Mesendoderm (in vitro differentiated cells): Measurements from ENCODE around the gene ECSCR.

ENCODE experiments used
- DNase-seq: peaks from one replicate; pipeline ENCODE4 v3.0.0; 2013
- H2AK5ac ChIP-seq: 2 replicates; pipeline ENCODE4 v1.6.1; 2013; ENCODE audit warnings: low read length, inconsistent platforms
- H2BK120ac ChIP-seq: 2 replicates; pipeline ENCODE4 v1.6.1; 2013; ENCODE audit warnings: low read depth, mild to moderate bottlenecking, low read length, moderate library complexity, mixed read lengths
- H2BK15ac ChIP-seq: replicated peaks from 2 replicates; pipeline ENCODE4 v1.6.1; 2013; ENCODE audit warnings: low read depth, mild to moderate bottlenecking, moderate library complexity
- H2BK5ac ChIP-seq: 2 replicates; pipeline ENCODE4 v1.6.1; 2013; ENCODE audit warnings: low read length, inconsistent platforms
- H3K18ac ChIP-seq: 2 replicates; pipeline ENCODE4 v1.6.1; 2013; ENCODE audit warnings: mild to moderate bottlenecking, low read length, mixed read lengths
- H3K23ac ChIP-seq: one replicate; pipeline ENCODE4 v1.6.1; 2013; ENCODE audit warnings: low read length
- H3K27ac ChIP-seq: 2 replicates; pipeline ENCODE4 v1.5.1; 2013; ENCODE audit warnings: low read depth, mild to moderate bottlenecking, inconsistent platforms, low read length, moderate library complexity
- H3K27me3 ChIP-seq: 2 replicates; pipeline ENCODE4 v1.6.1; 2013; ENCODE audit warnings: low read length, control low read depth, mild to moderate bottlenecking, inconsistent platforms; ENCODE audit not compliant: insufficient read depth, poor library complexity
- H3K36me3 ChIP-seq: 2 replicates; pipeline ENCODE4 v1.6.1; 2013; ENCODE audit warnings: low read length, inconsistent platforms; ENCODE audit not compliant: control insufficient read depth, insufficient read depth
- H3K4ac ChIP-seq: one replicate; pipeline ENCODE4 v1.6.1; 2013; ENCODE audit warnings: low read depth, mild to moderate bottlenecking, low read length, moderate library complexity
- H3K4me1 ChIP-seq: 2 replicates; pipeline ENCODE4 v1.6.1; 2013; ENCODE audit warnings: low read depth, low read length, inconsistent platforms; ENCODE audit not compliant: control insufficient read depth
- H3K4me2 ChIP-seq: 2 replicates; pipeline ENCODE4 v1.6.1; 2013; ENCODE audit warnings: low read length
- H3K4me3 ChIP-seq: 2 replicates; pipeline ENCODE4 v1.5.1; 2013; ENCODE audit warnings: mild to moderate bottlenecking, low read length
- H3K56ac ChIP-seq: one replicate; pipeline ENCODE4 v1.6.1; 2013; ENCODE audit warnings: low read length
- H3K79me1 ChIP-seq: 2 replicates; pipeline ENCODE4 v1.6.1; 2013; ENCODE audit warnings: low read length, inconsistent platforms
- H3K79me2 ChIP-seq: 2 replicates; pipeline ENCODE4 v1.6.1; 2013; ENCODE audit warnings: mild to moderate bottlenecking, low read length; ENCODE audit not compliant: control insufficient read depth, insufficient read depth
- H3K9ac ChIP-seq: 2 replicates; pipeline ENCODE4 v1.6.1; 2013; ENCODE audit warnings: low read length, inconsistent platforms
- H4K5ac ChIP-seq: one replicate; pipeline ENCODE4 v1.6.1; 2013; ENCODE audit warnings: low read length
- H4K8ac ChIP-seq: one replicate; pipeline ENCODE4 v1.6.1; 2013; ENCODE audit warnings: low read depth, mild to moderate bottlenecking, control low read depth, low read length, moderate library complexity
- WGBS: extraction: QIAGEN DNeasy Blood & Tissue Kit; methylation state at CpG from one replicate; pipeline ENCODE4 v1.1.7; 2013; ENCODE audit warnings: low lambda C conversion rate, missing lambda C conversion rate; ENCODE audit not compliant: insufficient coverage; ENCODE audit errors: extremely low coverage; 5-methylcytosine and 5-hydroxymethylcytosine counted together

Gene ECSCR

DNA sequence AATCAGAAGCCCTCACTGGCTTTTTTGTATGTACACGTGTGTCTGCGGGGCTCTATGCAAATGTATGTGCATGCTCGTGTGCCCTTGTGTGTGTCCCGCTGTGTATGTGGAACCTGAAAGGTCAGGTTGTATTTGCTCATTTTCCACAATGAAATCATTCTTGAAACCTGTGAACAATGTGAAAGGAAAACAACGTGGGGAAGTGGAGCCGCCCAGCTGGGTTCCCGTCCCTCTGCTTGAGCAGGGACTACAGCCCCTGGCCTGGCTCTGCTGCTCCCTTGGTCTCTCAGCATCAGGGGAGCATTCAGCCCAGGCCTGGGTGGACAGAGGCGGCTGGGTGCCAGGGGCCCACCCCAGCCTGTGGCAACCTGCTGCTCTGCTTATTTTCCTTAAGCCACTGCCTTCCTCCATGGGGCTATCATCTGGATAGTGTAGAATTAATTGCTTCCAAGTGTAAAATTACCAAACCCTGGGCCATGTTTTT is 3.0 kb downstream of the ECSCR start:
- no peak overlapping the region for H2BK5ac ChIP-seq
- no peak overlapping the region for H4K5ac ChIP-seq
- peaks cover 8% of the 10 kb centered on the region for H3K4me1 ChIP-seq
- no peak overlapping the region for H3K4ac ChIP-seq
- H3K79me1 ChIP-seq, result no peaks in the 10 kb centered on the region
- H4K8ac ChIP-seq, result no peak overlapping the region
- H3K27ac ChIP-seq, result no peak overlapping the region
- no peaks in the 10 kb centered on the region for H3K27me3 ChIP-seq
- no peak overlapping the region for H2BK15ac ChIP-seq
- H2BK120ac ChIP-seq, result no peak overlapping the region
- DNase-seq, result no peak
- no peaks in the 10 kb centered on the region for H3K79me2 ChIP-seq
- no peak overlapping the region for H2AK5ac ChIP-seq
- H3K18ac ChIP-seq, result no peak overlapping the region
- H3K23ac ChIP-seq, result no peak overlapping the region
- H3K9ac ChIP-seq, result no peak overlapping the region
- no peak overlapping the region for H3K56ac ChIP-seq
- no peaks in the 10 kb centered on the region for H3K36me3 ChIP-seq
- no CpG with 5 or more reads among the region's 8 CpGs for WGBS
- H3K4me2 ChIP-seq, result no peak overlapping the region
- H3K4me3 ChIP-seq, result no peak overlapping the region

DNA sequence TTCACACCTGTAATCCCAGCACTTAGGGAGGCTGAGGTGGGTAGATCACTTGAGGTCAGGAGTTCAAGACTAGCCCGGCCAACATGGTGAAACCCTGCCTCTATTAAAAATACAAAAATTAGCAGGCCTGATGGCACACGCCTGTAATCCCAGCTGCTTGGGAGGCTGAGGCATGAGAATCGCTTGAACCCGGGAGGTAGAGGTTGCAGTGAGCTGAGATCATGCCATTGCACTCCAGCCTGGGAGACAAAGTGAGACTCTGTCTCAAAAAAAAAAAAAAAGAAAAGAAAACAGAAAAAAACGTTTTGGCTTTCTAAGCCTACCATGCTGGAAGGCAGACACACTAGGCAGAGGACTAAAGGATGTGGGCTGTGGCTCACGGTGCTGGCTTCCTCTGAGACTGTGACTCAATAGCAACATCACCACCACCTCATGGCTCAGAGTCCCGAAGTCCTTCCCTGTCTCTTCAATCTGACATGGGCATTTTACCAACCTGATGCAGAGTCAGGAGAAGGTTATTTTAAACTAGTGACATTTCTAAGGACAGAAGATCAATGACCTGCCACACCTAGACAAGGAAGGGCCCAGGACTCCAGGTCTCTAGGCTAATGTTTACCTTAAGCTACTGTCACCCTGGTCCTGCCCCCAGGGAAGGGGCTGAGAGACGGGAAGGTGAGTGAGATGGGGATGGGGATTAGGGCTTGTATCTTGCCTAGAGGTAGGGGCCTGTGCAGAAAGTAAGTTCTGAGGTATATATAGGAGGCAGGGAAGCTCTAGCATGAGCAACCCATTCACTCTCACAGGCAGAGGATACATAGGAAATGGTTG is 3.7 kb downstream of the ECSCR start:
- H3K56ac ChIP-seq, result no peak overlapping the region
- H3K9ac ChIP-seq, result no peak overlapping the region
- H3K4me3 ChIP-seq, result no peak overlapping the region
- no peaks in the 10 kb centered on the region for H3K79me1 ChIP-seq
- no peak overlapping the region for H3K4me2 ChIP-seq
- peaks cover 8% of the 10 kb centered on the region for H3K4me1 ChIP-seq
- H2BK120ac ChIP-seq, result no peak overlapping the region
- no peak overlapping the region for H2BK5ac ChIP-seq
- H3K27ac ChIP-seq, result no peak overlapping the region
- H3K27me3 ChIP-seq, result no peaks in the 10 kb centered on the region
- H4K5ac ChIP-seq, result no peak overlapping the region
- no peaks in the 10 kb centered on the region for H3K79me2 ChIP-seq
- H2AK5ac ChIP-seq, result no peak overlapping the region
- no peak overlapping the region for H3K4ac ChIP-seq
- no peaks in the 10 kb centered on the region for H3K36me3 ChIP-seq
- H3K23ac ChIP-seq, result no peak overlapping the region
- no peak overlapping the region for H2BK15ac ChIP-seq
- no peak overlapping the region for H4K8ac ChIP-seq
- H3K18ac ChIP-seq, result no peak overlapping the region
- no peak for DNase-seq
- WGBS, result no CpG with 5 or more reads among the region's 8 CpGs

DNA sequence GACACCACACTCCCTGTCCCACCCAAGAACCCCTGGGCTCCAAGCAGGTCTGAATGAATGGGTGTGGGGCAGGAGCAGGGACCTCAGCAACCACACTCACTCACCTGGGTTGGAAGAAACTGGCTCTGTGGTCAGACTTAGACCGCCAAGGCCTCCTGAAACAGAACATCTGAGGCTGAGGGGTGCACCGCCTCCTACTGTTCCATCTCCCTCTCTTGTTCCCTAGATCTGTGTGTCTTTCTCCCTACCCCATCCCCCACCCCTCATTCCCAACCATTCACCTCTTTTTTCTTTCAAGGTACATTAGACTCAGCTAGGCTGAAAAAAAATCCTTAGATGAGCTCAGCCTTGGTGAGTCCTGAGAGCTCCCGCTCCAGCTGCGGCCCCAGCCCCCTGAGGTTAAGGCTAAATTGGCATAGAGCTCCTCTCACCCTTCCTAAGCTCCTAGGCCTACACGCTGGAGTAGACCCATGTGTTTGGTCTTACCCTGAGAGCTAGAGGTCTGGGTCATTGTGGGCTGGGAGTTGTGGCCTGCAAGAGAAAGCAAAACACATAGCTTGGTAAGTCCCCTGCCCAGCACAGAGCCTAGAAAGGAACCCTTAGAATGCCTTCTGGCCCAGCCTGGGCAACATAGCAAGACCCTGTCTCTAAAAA is 4.8 kb downstream of the ECSCR start:
- no peak overlapping the region for H3K23ac ChIP-seq
- no peak overlapping the region for H3K9ac ChIP-seq
- H2BK5ac ChIP-seq, result no peak overlapping the region
- H3K4me3 ChIP-seq, result no peak overlapping the region
- H2AK5ac ChIP-seq, result no peak overlapping the region
- no peak overlapping the region for H4K8ac ChIP-seq
- H3K56ac ChIP-seq, result no peak overlapping the region
- H3K36me3 ChIP-seq, result no peaks in the 10 kb centered on the region
- H3K27me3 ChIP-seq, result no peaks in the 10 kb centered on the region
- no peak overlapping the region for H2BK15ac ChIP-seq
- H3K4ac ChIP-seq, result no peak overlapping the region
- no peak overlapping the region for H4K5ac ChIP-seq
- H2BK120ac ChIP-seq, result no peak overlapping the region
- H3K79me2 ChIP-seq, result no peaks in the 10 kb centered on the region
- no peak overlapping the region for H3K27ac ChIP-seq
- DNase-seq, result no peak
- WGBS, result no CpG with 5 or more reads among the region's 5 CpGs
- H3K4me1 ChIP-seq, result peaks cover 6% of the 10 kb centered on the region
- H3K18ac ChIP-seq, result no peak overlapping the region
- no peaks in the 10 kb centered on the region for H3K79me1 ChIP-seq
- H3K4me2 ChIP-seq, result no peak overlapping the region

DNA sequence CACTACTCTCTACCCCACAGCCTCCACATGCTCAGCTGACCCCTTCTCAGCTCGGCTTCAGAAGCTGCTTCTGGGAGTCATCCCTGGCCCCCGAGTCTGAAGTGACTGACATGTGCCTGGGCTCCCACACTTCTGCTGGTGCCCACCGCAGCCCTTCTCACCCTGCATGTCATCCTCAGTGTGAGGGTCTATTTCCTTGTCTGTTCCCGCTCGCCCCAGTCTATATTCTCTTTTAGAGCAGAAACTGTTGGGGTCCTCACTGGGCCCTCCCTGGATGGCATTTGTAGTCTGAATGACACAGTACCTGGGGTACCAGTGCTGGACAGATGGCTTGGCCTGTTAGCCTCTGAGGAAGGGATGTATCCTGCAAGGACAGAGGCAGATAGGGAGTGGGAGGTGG is 5.3 kb downstream of the ECSCR start:
- H2BK15ac ChIP-seq, result no peak overlapping the region
- H3K4me3 ChIP-seq, result no peak overlapping the region
- H3K79me2 ChIP-seq, result no peaks in the 10 kb centered on the region
- no peak overlapping the region for H3K18ac ChIP-seq
- H3K36me3 ChIP-seq, result no peaks in the 10 kb centered on the region
- no peak overlapping the region for H3K23ac ChIP-seq
- no peak overlapping the region for H4K5ac ChIP-seq
- peaks cover 2% of the 10 kb centered on the region for H3K4me1 ChIP-seq
- no peak overlapping the region for H3K4ac ChIP-seq
- H3K9ac ChIP-seq, result no peak overlapping the region
- no peak overlapping the region for H4K8ac ChIP-seq
- no peak for DNase-seq
- no peak overlapping the region for H2BK120ac ChIP-seq
- H2BK5ac ChIP-seq, result no peak overlapping the region
- H2AK5ac ChIP-seq, result no peak overlapping the region
- no CpG with 5 or more reads among the region's 5 CpGs for WGBS
- no peaks in the 10 kb centered on the region for H3K79me1 ChIP-seq
- H3K27ac ChIP-seq, result no peak overlapping the region
- H3K4me2 ChIP-seq, result no peak overlapping the region
- H3K27me3 ChIP-seq, result no peaks in the 10 kb centered on the region
- no peak overlapping the region for H3K56ac ChIP-seq

DNA sequence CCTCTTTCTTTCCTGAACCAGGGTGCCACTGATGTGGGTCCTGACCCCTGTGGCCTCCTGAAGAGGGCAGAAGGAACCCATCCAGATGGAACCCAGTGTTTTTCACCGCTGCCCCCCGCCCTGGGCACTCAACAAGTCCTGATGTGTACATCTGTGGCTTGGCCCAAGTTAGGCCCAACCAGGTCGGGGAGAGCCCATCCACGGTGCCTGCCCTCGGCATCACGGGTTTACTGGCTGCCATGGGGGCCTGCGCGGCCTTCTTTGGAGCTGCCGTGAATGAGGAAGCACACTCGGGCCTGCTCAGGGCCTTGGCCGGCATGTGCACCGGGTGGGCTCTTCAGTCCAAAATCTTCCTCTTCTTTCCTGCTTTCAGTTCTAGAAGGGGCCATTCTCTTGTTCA is 5.8 kb downstream of the ECSCR start:
- Histone ChIP-seq H3K4me2 (no peak overlapping the region), H2AK5ac (no peak overlapping the region), H2BK15ac (no peak overlapping the region), H3K23ac (no peak overlapping the region), H2BK5ac (no peak overlapping the region), H3K4me3 (no peak overlapping the region), H4K5ac (no peak overlapping the region), H2BK120ac (no peak overlapping the region), H3K27ac (no peak overlapping the region), H4K8ac (no peak overlapping the region), H3K4me1 (no peaks in the 10 kb centered on the region), H3K56ac (no peak overlapping the region), H3K79me2 (no peaks in the 10 kb centered on the region), H3K27me3 (no peaks in the 10 kb centered on the region), H3K4ac (no peak overlapping the region), H3K79me1 (no peaks in the 10 kb centered on the region), H3K36me3 (no peaks in the 10 kb centered on the region), H3K9ac (no peak overlapping the region), H3K18ac (no peak overlapping the region)
- no CpG with 5 or more reads among the region's 12 CpGs for WGBS
- no peak for DNase-seq
